Transverse colon (tissue), 4 donors: Measurements from ENCODE around the gene CCDC197.

Experiments
- CTCF ChIP-seq, 5 experiments: fragments of 200-600 bp in 3 of 5; fragments of 450-650 bp in 2 of 5; sonication (generic) in 3 of 5; IDR thresholded peaks; 1 replicate in 2 of 5; 2 replicates in 3 of 5; pipeline ENCODE4 v1.5.1; 2016 to 2017; ENCODE audit warnings: antibody characterized with exemption in 5 of 5, inconsistent platforms in 3 of 5, mild to moderate bottlenecking in 2 of 5, moderate library complexity in 1 of 5
- EP300 ChIP-seq: sonication (generic); formaldehyde crosslinking; IDR thresholded peaks from one replicate; pipeline ENCODE4 v1.6.1; 2017; ENCODE audit warnings: antibody characterized with exemption, low read depth
- POLR2A ChIP-seq: fragments of 450-650 bp; IDR thresholded peaks from one replicate; pipeline ENCODE4 v1.6.1; 2016; ENCODE audit warnings: antibody characterized with exemption, mild to moderate bottlenecking, moderate library complexity
- POLR2AphosphoS5 ChIP-seq, 3 donors: sonication (generic); formaldehyde crosslinking; IDR thresholded peaks; one replicate each; pipeline ENCODE4 v1.6.1; 2016; ENCODE audit warnings: antibody characterized with exemption in 3 of 3

GRCh38 chr14:93970585-93970964 lies 26.5 kb upstream of the CCDC197 start:
- TF ChIP-seq CTCF (IDR thresholded peaks at IDR 0.05) (peak; percentile 12 to 39 (median 27)), POLR2A (no peak), POLR2AphosphoS5 (IDR thresholded peaks at IDR 0.05) (no peak), EP300 (no peak)
